ENCODE measurements around the gene ARMH3. TPM values are rescaled to one million over a fixed set of nuclear protein-coding genes. Genes with fewer than 3 reads are reported as not detected.

ARMH3 gene
- total RNA-seq, 1 experiment from 2014 or later: 30.6 TPM

GRCh38 chr10:101959346-101959916 is 96.5 kb downstream of the ARMH3 start:
- Histone ChIP-seq H3K36me3 (ENCODE audit: control insufficient read depth, insufficient read depth, low read length) (no peaks in the 10 kb centered on the region; the same call in 1 of the 2 replicates), H3K4me3 (ENCODE audit: low read depth in 2 of 2, low read length in 2 of 2) (no peak overlapping the region), H3K9me3 (ENCODE audit: control insufficient read depth, insufficient read depth, low read depth, low read length) (no peaks in the 10 kb centered on the region), H3K27me3 (ENCODE audit: control insufficient read depth, insufficient read depth, low read length) (no peaks in the 10 kb centered on the region), H3K27ac (ENCODE audit: low read length) (no peak overlapping the region), H3K4me1 (ENCODE audit: control insufficient read depth, insufficient read depth, low read length) (no peaks in the 10 kb centered on the region)
- ChIA-PET CTCF (no interaction called here), POLR2A (no interaction called here)
- no peak for TF ChIP-seq CTCF (IDR thresholded peaks at IDR 0.05)
- TF ChIP-seq POLR2AphosphoS5 (IDR thresholded peaks at IDR 0.05; ENCODE audit: low read depth, low read length): no peak
- no peak for TF ChIP-seq TCF7L2 (IDR thresholded peaks at IDR 0.05; ENCODE audit: low read depth, low read length)
- TF ChIP-seq, protein P1, sequence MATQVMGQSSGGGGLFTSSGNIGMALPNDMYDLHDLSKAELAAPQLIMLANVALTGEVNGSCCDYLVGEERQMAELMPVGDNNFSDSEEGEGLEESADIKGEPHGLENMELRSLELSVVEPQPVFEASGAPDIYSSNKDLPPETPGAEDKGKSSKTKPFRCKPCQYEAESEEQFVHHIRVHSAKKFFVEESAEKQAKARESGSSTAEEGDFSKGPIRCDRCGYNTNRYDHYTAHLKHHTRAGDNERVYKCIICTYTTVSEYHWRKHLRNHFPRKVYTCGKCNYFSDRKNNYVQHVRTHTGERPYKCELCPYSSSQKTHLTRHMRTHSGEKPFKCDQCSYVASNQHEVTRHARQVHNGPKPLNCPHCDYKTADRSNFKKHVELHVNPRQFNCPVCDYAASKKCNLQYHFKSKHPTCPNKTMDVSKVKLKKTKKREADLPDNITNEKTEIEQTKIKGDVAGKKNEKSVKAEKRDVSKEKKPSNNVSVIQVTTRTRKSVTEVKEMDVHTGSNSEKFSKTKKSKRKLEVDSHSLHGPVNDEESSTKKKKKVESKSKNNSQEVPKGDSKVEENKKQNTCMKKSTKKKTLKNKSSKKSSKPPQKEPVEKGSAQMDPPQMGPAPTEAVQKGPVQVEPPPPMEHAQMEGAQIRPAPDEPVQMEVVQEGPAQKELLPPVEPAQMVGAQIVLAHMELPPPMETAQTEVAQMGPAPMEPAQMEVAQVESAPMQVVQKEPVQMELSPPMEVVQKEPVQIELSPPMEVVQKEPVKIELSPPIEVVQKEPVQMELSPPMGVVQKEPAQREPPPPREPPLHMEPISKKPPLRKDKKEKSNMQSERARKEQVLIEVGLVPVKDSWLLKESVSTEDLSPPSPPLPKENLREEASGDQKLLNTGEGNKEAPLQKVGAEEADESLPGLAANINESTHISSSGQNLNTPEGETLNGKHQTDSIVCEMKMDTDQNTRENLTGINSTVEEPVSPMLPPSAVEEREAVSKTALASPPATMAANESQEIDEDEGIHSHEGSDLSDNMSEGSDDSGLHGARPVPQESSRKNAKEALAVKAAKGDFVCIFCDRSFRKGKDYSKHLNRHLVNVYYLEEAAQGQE (IDR thresholded peaks at IDR 0.05; ENCODE audit: insufficient read depth in 1 of 2, low read depth in 2 of 2, low read length in 1 of 2): no peak
- TF ChIP-seq SIN3A (IDR thresholded peaks at IDR 0.05; ENCODE audit: borderline replicate concordance, insufficient read depth, low read depth, low read length): no peak
- in situ Hi-C loops (cut with HindIII; ENCODE audit: low pct_unique_long_range_greater_than_20kb, low sequenced_read_pairs) (no loop called here), intact Hi-C loops (cut with micrococcal nuclease; ENCODE audit: unreplicated experiment) (no loop called here)
- ATAC-seq (no peak), DNase-seq (ENCODE audit: low read depth, low spot score) (no peak)
- BruUV-seq (replicated peaks): no TSS peak

GRCh38 chr10:101958691-101959090 is 97.3 kb downstream of the ARMH3 start:
- in situ Hi-C loops (cut with HindIII; ENCODE audit: low pct_unique_long_range_greater_than_20kb, low sequenced_read_pairs) (no loop called here), intact Hi-C loops (cut with micrococcal nuclease; ENCODE audit: unreplicated experiment) (no loop called here)
- Histone ChIP-seq H3K4me1 (ENCODE audit: control insufficient read depth, insufficient read depth, low read length) (no peaks in the 10 kb centered on the region), H3K9me3 (ENCODE audit: control insufficient read depth, insufficient read depth, low read depth, low read length) (no peaks in the 10 kb centered on the region), H3K27me3 (ENCODE audit: control insufficient read depth, insufficient read depth, low read length) (no peaks in the 10 kb centered on the region), H3K27ac (ENCODE audit: low read length) (no peak overlapping the region), H3K36me3 (ENCODE audit: control insufficient read depth, insufficient read depth, low read length) (no peaks in the 10 kb centered on the region; the same call in 1 of the 2 replicates), H3K4me3 (ENCODE audit: low read depth in 2 of 2, low read length in 2 of 2) (no peak overlapping the region)
- no TSS peak for BruUV-seq (replicated peaks)
- TF ChIP-seq CTCF (IDR thresholded peaks at IDR 0.05): no peak
- no peak for TF ChIP-seq SIN3A (IDR thresholded peaks at IDR 0.05; ENCODE audit: borderline replicate concordance, insufficient read depth, low read depth, low read length)
- ATAC-seq: no peak
- POLR2A ChIA-PET: no interaction called here
- CTCF ChIA-PET: interaction anchor here (0.5 kb wide), 1 partner anchor 122 kb away, joined by 11 read pairs; no protein-coding TSS in a partner anchor
- no peak for DNase-seq (ENCODE audit: low read depth, low spot score)

Measured in Panc1 (cell line).